ENCODE data around the gene CDKAL1. TPM values are rescaled to one million over a fixed set of nuclear protein-coding genes. Genes with fewer than 3 reads are reported as not detected.
A peak's percentile ranks its signal among the peaks of the same experiment; 100 is the strongest.

Gene CDKAL1
- total RNA-seq, 3 donors from 2014 or later: 13.0 to 27.2 (median 18.0) TPM

DNA sequence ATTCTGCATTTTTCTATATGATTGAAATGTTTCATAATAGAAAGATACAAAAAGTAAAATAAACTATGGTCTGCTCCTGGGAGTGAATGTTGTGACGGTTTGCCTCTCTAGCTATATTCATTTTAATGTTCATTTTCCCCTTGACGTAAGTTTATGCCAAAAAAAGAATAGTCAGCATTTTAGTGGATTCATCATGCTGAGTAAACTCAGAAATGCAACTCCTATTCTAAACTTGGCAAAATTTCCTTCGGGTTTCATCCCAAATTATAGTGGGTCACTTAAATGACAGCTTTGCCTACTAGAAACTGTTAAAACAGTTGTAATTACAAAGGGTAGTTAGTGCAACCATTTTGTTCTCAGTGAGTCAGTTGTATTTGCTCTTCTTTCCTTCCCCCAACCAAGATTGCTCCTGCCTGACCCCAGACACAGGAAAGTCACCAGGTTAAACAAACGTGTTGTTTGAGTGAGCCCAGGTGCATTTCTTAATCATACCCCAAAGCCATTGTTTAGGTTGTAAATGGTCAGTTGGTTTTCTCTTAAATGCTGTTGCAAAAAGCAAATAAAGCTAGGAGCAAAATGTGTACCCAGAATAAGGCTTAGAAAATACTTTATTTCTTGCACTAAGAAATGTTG is 577.0 kb downstream of the CDKAL1 start:
- no peaks in the 10 kb centered on the region for H3K9me3 ChIP-seq
- no peak for DNase-seq (ENCODE audit: low spot score in 2 of 2)
- H3K4me1 ChIP-seq: peaks cover 0 to 17% of the 10 kb centered on the region in 2 donors
- TF ChIP-seq, protein P1, sequence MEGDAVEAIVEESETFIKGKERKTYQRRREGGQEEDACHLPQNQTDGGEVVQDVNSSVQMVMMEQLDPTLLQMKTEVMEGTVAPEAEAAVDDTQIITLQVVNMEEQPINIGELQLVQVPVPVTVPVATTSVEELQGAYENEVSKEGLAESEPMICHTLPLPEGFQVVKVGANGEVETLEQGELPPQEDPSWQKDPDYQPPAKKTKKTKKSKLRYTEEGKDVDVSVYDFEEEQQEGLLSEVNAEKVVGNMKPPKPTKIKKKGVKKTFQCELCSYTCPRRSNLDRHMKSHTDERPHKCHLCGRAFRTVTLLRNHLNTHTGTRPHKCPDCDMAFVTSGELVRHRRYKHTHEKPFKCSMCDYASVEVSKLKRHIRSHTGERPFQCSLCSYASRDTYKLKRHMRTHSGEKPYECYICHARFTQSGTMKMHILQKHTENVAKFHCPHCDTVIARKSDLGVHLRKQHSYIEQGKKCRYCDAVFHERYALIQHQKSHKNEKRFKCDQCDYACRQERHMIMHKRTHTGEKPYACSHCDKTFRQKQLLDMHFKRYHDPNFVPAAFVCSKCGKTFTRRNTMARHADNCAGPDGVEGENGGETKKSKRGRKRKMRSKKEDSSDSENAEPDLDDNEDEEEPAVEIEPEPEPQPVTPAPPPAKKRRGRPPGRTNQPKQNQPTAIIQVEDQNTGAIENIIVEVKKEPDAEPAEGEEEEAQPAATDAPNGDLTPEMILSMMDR (IDR thresholded peaks at IDR 0.05): no peak
- TF ChIP-seq POLR2A (IDR thresholded peaks at IDR 0.05): no peak
- TF ChIP-seq POLR2AphosphoS5 (IDR thresholded peaks at IDR 0.05): no peak
- H3K27me3 ChIP-seq: no peaks in the 10 kb centered on the region
- H3K36me3 ChIP-seq: no peaks in the 10 kb centered on the region
- intact Hi-C loops (cut with DNase I; ENCODE audit: low total_unique reads): no loop called here
- H3K4me3 ChIP-seq: no peak overlapping the region
- H3K27ac ChIP-seq: peak overlapping the region in 1 of 2 donors; percentile 35

DNA sequence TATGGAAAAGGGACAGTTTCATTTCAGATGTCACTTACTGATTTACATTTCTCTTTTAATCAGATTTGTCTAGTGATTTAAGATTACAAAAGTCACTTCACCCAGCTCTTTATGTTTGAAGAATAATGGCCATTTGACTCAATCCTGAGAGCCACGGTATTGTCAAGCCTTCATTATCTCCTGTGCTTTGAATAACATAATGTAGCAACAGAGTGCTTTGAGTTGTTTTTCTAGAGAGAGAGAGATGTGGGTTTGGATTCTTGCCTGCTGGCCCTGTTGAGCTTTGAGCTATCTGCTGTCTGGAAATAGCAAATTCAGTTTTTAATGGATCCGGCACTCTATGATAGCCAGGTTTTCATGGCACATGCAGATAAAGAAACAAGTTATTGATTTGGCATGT is 580.9 kb downstream of the CDKAL1 start:
- H3K27me3 ChIP-seq: no peaks in the 10 kb centered on the region
- TF ChIP-seq, protein P1 (IDR thresholded peaks at IDR 0.05): no peak
- TF ChIP-seq POLR2AphosphoS5 (IDR thresholded peaks at IDR 0.05) (no peak), POLR2A (IDR thresholded peaks at IDR 0.05) (no peak)
- intact Hi-C loops (cut with DNase I; ENCODE audit: low total_unique reads): no loop called here

DNA sequence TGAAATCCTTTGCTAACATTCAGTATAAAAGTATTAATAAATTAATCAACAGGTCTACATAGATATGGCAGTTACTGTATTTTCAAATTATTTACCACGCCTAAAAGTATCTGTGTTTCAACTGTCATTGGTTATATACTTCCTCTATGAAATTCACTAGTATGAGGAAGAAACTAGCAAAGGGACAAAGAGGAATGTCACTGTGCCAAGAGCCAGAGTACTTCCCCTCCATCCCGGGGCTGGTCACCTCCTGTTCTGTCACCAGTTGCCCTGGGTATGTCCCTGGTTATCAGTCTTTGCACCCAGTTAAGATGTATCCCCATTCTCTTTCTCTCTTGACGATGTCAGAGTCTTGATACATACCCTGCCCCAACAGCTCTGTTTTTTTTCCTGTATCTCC is 582.5 kb downstream of the CDKAL1 start:
- no peaks in the 10 kb centered on the region for H3K9me3 ChIP-seq
- H3K27me3 ChIP-seq: no peaks in the 10 kb centered on the region
- DNase-seq (ENCODE audit: low spot score in 2 of 2): no peak
- TF ChIP-seq POLR2A (IDR thresholded peaks at IDR 0.05) (no peak), POLR2AphosphoS5 (IDR thresholded peaks at IDR 0.05) (no peak)
- TF ChIP-seq, protein P1 (IDR thresholded peaks at IDR 0.05): no peak
- H3K4me1 ChIP-seq: peaks cover 0 to 4% of the 10 kb centered on the region in 2 donors
- no peaks in the 10 kb centered on the region for H3K36me3 ChIP-seq
- no peak overlapping the region for H3K27ac ChIP-seq
- H3K4me3 ChIP-seq: no peak overlapping the region
- intact Hi-C loops (cut with DNase I; ENCODE audit: low total_unique reads): no loop called here

More for the DNA sequence above, 580.9 kb downstream of the CDKAL1 start:
- Histone ChIP-seq H3K36me3 (no peaks in the 10 kb centered on the region), H3K4me3 (no peak overlapping the region), H3K27ac (no peak overlapping the region), H3K9me3 (no peaks in the 10 kb centered on the region), H3K4me1 (peaks cover 0 to 7% of the 10 kb centered on the region in 2 donors)
- DNase-seq (ENCODE audit: low spot score in 2 of 2): no peak

DNA sequence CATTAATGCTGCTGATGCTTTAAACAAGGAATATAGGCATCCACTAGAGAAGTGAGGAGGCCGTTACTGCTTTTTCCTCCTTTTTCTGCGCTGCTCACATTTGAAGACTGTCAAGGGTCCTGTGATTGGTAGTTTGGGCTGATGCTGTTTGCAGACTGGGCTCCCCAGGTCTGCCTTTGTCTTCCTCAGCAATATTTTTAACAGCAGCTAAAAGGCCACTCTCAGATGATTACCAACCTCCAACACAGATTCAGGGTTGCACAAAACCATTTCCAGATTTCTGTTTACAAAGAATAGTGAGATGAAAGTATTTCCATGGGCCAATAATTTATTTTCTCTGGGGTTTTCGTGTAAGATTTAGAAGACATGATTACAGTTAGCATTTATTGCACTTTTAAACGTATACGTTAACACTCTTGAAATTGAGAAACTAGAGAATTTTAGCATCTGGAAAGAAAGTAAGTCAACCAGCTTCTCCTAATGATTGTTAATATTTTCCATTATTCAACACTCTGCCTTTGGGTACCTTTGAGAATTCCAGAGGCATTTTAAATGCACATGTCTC is 584.0 kb downstream of the CDKAL1 start:
- peaks cover 0 to 4% of the 10 kb centered on the region in 2 donors for H3K4me1 ChIP-seq
- no peak overlapping the region for H3K27ac ChIP-seq
- intact Hi-C loops (cut with DNase I; ENCODE audit: low total_unique reads): no loop called here
- TF ChIP-seq POLR2A (IDR thresholded peaks at IDR 0.05) (no peak), POLR2AphosphoS5 (IDR thresholded peaks at IDR 0.05) (no peak)
- TF ChIP-seq, protein P1 (IDR thresholded peaks at IDR 0.05): no peak
- DNase-seq (ENCODE audit: low spot score in 2 of 2): no peak
- no peaks in the 10 kb centered on the region for H3K27me3 ChIP-seq
- H3K36me3 ChIP-seq: no peaks in the 10 kb centered on the region
- H3K9me3 ChIP-seq: no peaks in the 10 kb centered on the region
- no peak overlapping the region for H3K4me3 ChIP-seq

DNA sequence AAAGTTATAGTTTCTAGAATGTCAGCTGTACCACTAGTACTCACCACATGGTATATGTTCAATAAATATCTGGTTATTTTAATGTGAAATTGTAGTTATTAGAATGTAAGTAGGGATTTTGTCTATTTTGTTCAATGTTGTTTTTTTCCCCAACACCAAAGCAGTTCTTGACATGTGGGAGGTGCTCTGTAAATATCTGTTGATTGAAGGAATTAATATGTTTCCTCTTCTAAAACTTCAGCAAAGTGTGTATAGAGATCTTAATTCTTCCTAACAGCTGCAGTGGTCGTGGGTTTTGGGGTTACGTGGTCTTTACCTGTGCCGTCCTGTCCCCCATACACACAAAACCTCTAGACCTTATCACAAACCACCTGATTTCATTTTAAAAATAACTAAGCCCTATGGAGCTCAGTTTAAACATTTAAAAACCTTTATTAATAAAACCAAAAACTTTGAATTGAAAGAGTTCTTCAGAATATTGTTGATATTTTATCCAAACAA is 587.4 kb downstream of the CDKAL1 start:
- TF ChIP-seq POLR2AphosphoS5 (IDR thresholded peaks at IDR 0.05) (no peak), POLR2A (IDR thresholded peaks at IDR 0.05) (no peak)
- TF ChIP-seq, protein P1 (IDR thresholded peaks at IDR 0.05): no peak
- H3K36me3 ChIP-seq: no peaks in the 10 kb centered on the region
- no peaks in the 10 kb centered on the region for H3K27me3 ChIP-seq
- H3K4me1 ChIP-seq: no peaks in the 10 kb centered on the region
- H3K9me3 ChIP-seq: no peaks in the 10 kb centered on the region
- H3K27ac ChIP-seq: no peak overlapping the region
- intact Hi-C loops (cut with DNase I; ENCODE audit: low total_unique reads): loop anchor here (2.0 kb wide), 1 partner anchor 27 kb away; no protein-coding TSS in a partner anchor
- DNase-seq (ENCODE audit: low spot score in 2 of 2): no peak
- H3K4me3 ChIP-seq: no peak overlapping the region
